Measurements from ENCODE around the gene LAMA5.

Gene LAMA5

GRCh38 chr20:62403331-62403730 is 36.2 kb upstream of the LAMA5 start:
- no peak for DNase-seq

DNA sequence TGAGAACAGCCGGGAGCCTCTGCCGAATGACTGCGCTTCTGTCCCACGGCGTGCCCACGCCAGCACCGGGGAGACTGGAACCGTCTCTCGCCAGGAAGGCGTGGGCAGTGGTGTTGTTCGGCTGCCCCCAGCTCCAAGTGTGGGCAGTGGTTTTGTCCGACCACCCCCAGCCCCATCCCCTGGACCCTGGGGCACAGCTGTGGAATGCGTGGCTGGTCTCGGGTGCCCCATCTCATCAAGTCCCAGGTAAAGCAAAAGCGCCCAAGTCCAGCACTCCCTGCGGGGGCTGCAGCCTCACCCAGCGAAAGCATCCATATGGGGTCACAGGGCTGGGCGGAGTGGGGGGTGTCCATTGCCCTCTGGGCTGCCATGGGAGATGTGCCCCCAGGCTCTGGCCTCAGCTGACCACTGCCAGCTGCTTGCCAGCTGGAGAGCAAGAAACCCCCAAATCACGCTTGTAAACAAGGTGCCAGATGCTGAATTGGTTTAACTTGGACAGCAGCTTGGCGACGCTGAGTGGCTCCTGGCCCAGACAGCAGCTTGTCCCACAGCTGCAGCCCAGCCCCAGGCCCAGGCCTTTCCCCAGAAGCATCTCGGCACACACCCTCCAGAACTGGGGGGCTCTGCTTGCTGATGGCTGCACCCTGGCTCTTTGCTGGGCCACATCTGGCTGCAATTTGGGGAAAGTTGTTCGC is 35.5 kb upstream of the LAMA5 start:
- DNase-seq: no peak

DNA sequence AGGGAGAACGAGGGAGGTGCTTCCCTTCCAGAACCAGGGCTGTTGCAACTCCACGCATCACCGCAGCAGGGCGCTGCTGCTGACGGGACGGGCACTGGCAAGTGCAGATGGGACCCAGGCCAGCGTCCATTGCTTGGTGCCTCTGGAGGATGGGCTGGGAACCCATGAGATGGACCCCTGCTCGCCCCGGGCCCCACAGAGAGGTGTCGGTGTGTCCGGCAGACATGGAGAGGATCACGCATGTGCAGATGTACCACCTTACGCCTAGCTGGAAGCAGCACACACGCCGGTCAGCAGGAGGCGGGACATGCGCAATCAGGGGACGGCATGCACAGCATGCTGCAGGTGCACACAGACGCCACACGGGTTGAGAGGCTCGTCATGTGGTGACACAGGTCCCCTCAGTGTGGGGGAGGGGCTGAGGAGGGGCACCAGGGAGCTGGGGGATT is 34.2 kb upstream of the LAMA5 start:
- DNase-seq: no peak

- no peak for DNase-seq
These were observed 33.4 kb upstream of the LAMA5 start for GRCh38 chr20:62400541-62400940.

- DNase-seq: no peak
These were observed 32.9 kb upstream of the LAMA5 start for GRCh38 chr20:62400021-62400420.

DNA sequence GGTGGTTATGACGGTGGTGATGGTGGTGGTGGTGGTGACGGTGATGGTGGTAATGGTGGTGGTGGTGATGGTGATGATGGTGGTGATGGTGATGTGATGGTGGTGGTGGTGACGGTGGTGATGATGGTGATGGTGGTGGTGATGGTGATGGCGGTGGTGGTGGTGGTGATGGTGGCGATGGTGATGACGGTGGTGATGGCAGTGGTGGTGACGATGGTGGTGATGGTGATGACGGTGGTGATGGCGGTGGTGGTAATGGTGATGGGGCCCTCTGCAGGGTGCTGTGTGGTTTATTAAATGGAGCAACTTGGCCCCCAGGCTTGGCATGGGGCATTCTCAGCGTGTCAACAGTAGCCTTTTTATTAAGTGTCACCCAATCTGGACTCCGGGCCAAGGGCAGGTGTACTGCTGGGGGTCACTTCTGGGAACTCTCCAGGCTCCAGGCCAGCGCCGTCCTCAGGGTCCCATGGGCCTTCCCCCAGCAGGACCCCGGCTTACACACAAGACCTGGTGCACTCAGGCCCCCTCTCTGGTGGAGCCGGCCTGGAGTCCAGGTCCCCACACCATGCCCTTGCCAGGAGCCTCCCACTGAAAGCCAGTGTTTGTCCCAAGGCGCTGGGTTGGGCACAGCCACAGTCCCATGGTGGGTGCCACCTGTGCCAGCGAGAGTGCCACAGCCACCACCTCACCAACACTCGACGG is 31.2 kb upstream of the LAMA5 start:
- DNase-seq: no peak

- no peak for DNase-seq
These were observed 29.5 kb upstream of the LAMA5 start for GRCh38 chr20:62396367-62397239.

DNA sequence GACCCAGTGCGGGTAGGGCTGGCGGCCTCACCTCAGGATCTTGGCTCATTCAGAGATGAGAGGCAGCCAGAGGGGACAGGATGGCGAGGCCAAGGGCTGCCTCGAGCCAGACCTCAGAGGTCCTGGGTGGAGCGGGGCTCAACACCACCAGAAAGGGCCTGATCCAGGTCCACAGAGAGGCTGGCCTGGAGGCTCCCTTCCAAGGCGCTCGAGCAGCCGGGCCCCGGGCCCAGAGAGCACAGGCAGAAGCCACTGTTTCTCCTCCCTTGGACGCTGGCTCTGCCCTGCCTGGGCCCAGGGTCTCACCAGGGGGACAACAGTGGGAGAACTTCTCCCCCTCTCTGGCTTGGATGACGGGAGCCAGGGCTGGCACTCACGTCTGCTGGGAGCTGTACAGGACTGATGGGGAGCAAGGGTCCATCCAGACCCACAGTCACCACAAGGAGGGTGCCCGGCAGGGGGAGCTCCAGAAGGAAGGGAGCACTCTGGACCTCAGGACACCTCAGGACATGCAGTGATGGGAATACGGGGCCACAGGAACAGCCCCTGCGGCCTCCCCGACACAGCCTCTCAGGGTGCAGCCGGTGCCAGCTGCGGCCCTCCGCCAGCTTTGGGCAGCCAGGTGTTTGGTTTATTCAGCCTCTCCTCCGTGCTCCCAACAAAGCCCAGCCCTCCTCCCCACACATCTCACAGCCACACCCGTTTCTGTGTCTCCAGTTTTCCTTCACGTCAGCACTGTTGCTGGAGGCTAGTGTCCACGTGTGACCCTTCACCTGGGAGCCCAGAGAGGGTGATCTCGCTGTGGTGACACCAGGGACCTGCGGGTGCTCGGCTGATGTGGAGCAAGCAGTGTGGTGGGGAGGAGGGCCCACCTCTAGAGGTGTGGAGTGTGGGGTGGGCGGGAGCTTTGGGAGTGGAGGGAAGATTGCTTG is 28.5 kb upstream of the LAMA5 start:
- no peak for DNase-seq

DNA sequence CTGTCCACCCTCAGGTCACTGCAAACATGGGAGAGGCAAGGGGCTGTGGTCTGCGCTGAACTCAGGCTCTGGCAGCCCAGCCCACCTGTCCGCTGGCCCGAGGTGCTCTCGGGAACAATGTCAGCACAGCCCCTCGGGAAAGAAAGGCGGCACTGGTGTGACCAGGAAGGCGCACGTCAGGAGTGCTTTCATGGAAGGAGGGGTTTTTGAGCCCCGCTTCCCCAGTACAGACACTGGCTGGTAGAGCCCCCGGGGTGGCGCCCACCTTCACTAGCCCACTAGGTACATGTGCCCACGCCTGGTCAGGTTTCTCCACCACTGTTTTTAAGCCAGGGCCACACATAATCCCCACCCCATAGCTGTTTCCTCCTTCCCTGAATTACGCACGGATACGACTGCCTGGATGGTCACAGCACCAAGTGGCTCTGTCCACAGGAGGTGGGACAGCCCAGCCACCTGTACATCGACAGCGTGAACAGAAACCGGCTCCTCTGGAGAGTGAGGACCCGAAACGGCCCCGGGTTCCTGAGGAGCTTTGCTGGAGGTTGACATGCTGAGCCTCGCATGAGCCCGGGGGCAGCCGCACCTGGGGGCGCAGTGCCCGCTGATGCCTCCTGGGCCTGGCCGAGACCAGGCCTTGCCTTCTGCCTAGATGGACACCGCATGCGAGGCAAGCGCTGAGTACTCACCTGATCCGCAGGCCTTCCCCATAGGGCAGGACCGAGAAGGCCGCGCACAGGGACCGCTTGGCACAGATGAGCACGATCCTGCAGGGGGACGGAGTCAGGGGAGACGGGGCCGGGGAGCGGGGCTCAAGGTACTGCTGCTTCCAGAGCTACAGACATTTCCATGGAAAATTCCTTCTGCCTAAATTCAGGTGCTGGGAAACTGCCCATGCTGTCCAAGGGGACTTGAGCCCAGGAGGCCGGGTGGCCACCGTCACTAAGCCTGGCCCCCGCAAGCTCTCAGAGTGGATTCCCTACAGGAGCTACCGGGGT is 27.4 kb upstream of the LAMA5 start:
- DNase-seq: no peak

GRCh38 chr20:62393830-62394229 is 26.7 kb upstream of the LAMA5 start:
- no peak for DNase-seq

GRCh38 chr20:62393335-62393665 is 26.2 kb upstream of the LAMA5 start:
- DNase-seq: no peak

GRCh38 chr20:62392621-62393334 is 25.7 kb upstream of the LAMA5 start:
- DNase-seq: no peak

- DNase-seq: no peak
These were observed 24.9 kb upstream of the LAMA5 start for GRCh38 chr20:62392077-62392418.

- no peak for DNase-seq
These were observed 24.3 kb upstream of the LAMA5 start for GRCh38 chr20:62391165-62392076.

- no peak for DNase-seq
These were observed 23.4 kb upstream of the LAMA5 start for GRCh38 chr20:62390317-62391164.

- DNase-seq: no peak
These were observed 22.5 kb upstream of the LAMA5 start for GRCh38 chr20:62389601-62390087.

GRCh38 chr20:62388839-62389600 is 21.9 kb upstream of the LAMA5 start:
- DNase-seq: no peak

Measured in activated CD4-positive, alpha-beta T cell treated with anti-CD3 and anti-CD28 coated beads for 48 hours (primary cell).